ENCODE results near the gene PLXNA4. TPM values are rescaled to one million over a fixed set of nuclear protein-coding genes. Genes with fewer than 3 reads are reported as not detected.

Gene PLXNA4
- polyA plus RNA-seq, 1 experiment: 0.22 TPM

- POLR2A ChIA-PET: no interaction called here
- Histone ChIP-seq H3K27me3 (ENCODE audit: control insufficient read depth, insufficient read depth, low read length) (no peaks in the 10 kb centered on the region; the same call in 1 of the 2 replicates), H3K4me3 (ENCODE audit: low read depth, low read length) (no peak overlapping the region), H3K36me3 (ENCODE audit: control insufficient read depth, insufficient read depth, low read length) (no peaks in the 10 kb centered on the region)
- CTCF ChIA-PET: no interaction called here
- TF ChIP-seq CTCF (IDR thresholded peaks at IDR 0.05; ENCODE audit: insufficient read depth, low read depth, low read length): no peak
- no peak for DNase-seq (ENCODE audit: low read depth)
Measured at GRCh38 chr7:132343199-132343598, 233.1 kb downstream of the PLXNA4 start.

GRCh38 chr7:132337450-132338080, 238.7 kb downstream of the PLXNA4 start:
- DNase-seq (ENCODE audit: low read depth): no peak
- TF ChIP-seq CTCF (IDR thresholded peaks at IDR 0.05; ENCODE audit: insufficient read depth, low read depth, low read length): no peak
- Histone ChIP-seq H3K4me3 (ENCODE audit: low read depth, low read length) (no peak overlapping the region), H3K36me3 (ENCODE audit: control insufficient read depth, insufficient read depth, low read length) (no peaks in the 10 kb centered on the region), H3K27me3 (ENCODE audit: control insufficient read depth, insufficient read depth, low read length) (no peaks in the 10 kb centered on the region; the same call in 1 of the 2 replicates)
- ChIA-PET CTCF (no interaction called here), POLR2A (no interaction called here)

- ChIA-PET CTCF (interaction anchor here (2.9 kb wide), 1 partner anchor 18 kb away, joined by 9 read pairs; no protein-coding TSS in a partner anchor), POLR2A (no interaction called here)
- H3K27me3 ChIP-seq (ENCODE audit: control insufficient read depth, insufficient read depth, low read length): no peaks in the 10 kb centered on the region; the same call in 1 of the 2 replicates
- DNase-seq (ENCODE audit: low read depth): no peak
- no peak for TF ChIP-seq CTCF (IDR thresholded peaks at IDR 0.05; ENCODE audit: insufficient read depth, low read depth, low read length)
- no peak overlapping the region for H3K4me3 ChIP-seq (ENCODE audit: low read depth, low read length)
- no peaks in the 10 kb centered on the region for H3K36me3 ChIP-seq (ENCODE audit: control insufficient read depth, insufficient read depth, low read length)
Measured at GRCh38 chr7:132336797-132337196, 239.5 kb downstream of the PLXNA4 start.

GRCh38 chr7:132333301-132333700, 243.0 kb downstream of the PLXNA4 start:
- no peak overlapping the region for H3K4me3 ChIP-seq (ENCODE audit: low read depth, low read length)
- no peak for DNase-seq (ENCODE audit: low read depth)
- CTCF ChIA-PET: interaction anchor here (1.5 to 1.7 kb wide), 2 partner anchors 14 to 247 kb away, joined by 3 to 5 read pairs; no protein-coding TSS in a partner anchor
- POLR2A ChIA-PET: no interaction called here
- H3K36me3 ChIP-seq (ENCODE audit: control insufficient read depth, insufficient read depth, low read length): no peaks in the 10 kb centered on the region
- no peaks in the 10 kb centered on the region for H3K27me3 ChIP-seq (ENCODE audit: control insufficient read depth, insufficient read depth, low read length)
- no peak for TF ChIP-seq CTCF (IDR thresholded peaks at IDR 0.05; ENCODE audit: insufficient read depth, low read depth, low read length)

- no peak for TF ChIP-seq CTCF (IDR thresholded peaks at IDR 0.05; ENCODE audit: insufficient read depth, low read depth, low read length)
- CTCF ChIA-PET: interaction anchor here (1.0 kb wide), 1 partner anchor 10 kb away, joined by 3 read pairs; no protein-coding TSS in a partner anchor
Measured at GRCh38 chr7:132328760-132329159, 247.5 kb downstream of the PLXNA4 start.

More at GRCh38 chr7:132328760-132329159, 247.5 kb downstream of the PLXNA4 start:
- POLR2A ChIA-PET: no interaction called here
- Histone ChIP-seq H3K4me3 (ENCODE audit: low read depth, low read length) (no peak overlapping the region), H3K27me3 (ENCODE audit: control insufficient read depth, insufficient read depth, low read length) (no peaks in the 10 kb centered on the region), H3K36me3 (ENCODE audit: control insufficient read depth, insufficient read depth, low read length) (no peaks in the 10 kb centered on the region)
- no peak for DNase-seq (ENCODE audit: low read depth)
